WI38 (cell line): ENCODE data around the gene MEI4.

Source experiments
- H3K4me3 ChIP-seq: 2 replicates; pipeline ENCODE4 v1.5.1; 2011; ENCODE audit warnings: low read depth, mild to moderate bottlenecking, control low read depth, low read length
- TF ChIP-seq, protein P1 (sequence below): IDR thresholded peaks from 2 replicates; pipeline ENCODE4 v1.5.1; 2012; ENCODE audit warnings: low read depth, mild to moderate bottlenecking, control low read depth, low read length

The MEI4 gene

DNA sequence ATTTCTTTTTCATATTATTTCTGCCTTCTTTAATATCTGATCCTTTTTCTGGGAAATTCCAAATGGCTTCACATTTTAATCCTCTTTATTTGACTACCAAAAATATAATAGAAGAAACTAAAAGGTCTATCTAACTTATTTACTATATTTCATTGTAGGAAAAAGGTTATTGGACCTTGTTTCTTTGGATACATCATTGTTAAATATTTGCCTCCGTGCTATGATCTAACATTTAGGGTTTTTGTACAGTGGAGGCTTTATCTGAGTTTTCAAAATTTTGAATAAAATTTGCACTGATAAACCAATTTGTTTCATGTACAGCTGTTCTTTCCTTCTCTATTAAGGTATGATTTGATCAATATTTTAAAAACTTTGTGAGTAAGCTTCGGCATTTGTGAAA, 109.5 kb downstream of the MEI4 start:
- TF ChIP-seq, protein P1, sequence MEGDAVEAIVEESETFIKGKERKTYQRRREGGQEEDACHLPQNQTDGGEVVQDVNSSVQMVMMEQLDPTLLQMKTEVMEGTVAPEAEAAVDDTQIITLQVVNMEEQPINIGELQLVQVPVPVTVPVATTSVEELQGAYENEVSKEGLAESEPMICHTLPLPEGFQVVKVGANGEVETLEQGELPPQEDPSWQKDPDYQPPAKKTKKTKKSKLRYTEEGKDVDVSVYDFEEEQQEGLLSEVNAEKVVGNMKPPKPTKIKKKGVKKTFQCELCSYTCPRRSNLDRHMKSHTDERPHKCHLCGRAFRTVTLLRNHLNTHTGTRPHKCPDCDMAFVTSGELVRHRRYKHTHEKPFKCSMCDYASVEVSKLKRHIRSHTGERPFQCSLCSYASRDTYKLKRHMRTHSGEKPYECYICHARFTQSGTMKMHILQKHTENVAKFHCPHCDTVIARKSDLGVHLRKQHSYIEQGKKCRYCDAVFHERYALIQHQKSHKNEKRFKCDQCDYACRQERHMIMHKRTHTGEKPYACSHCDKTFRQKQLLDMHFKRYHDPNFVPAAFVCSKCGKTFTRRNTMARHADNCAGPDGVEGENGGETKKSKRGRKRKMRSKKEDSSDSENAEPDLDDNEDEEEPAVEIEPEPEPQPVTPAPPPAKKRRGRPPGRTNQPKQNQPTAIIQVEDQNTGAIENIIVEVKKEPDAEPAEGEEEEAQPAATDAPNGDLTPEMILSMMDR = no peak
- no peak overlapping the region for H3K4me3 ChIP-seq

GRCh38 chr6:77763124-77763523, 110.3 kb downstream of the MEI4 start:
- TF ChIP-seq, protein P1 = no peak
- H3K4me3 ChIP-seq = no peak overlapping the region

- TF ChIP-seq, protein P1 = no peak
- no peak overlapping the region for H3K4me3 ChIP-seq
Measured at GRCh38 chr6:77764364-77764763, 111.5 kb downstream of the MEI4 start.

- TF ChIP-seq, protein P1 = no peak
- H3K4me3 ChIP-seq = no peak overlapping the region
Measured at GRCh38 chr6:77773157-77773822, 120.5 kb downstream of the MEI4 start.

- H3K4me3 ChIP-seq = no peak overlapping the region
- TF ChIP-seq, protein P1 = no peak
Measured at GRCh38 chr6:77774457-77774856, 121.6 kb downstream of the MEI4 start.

- TF ChIP-seq, protein P1 = no peak
Measured at GRCh38 chr6:77776441-77776840, 123.6 kb downstream of the MEI4 start.

GRCh38 chr6:77778527-77778926, 125.7 kb downstream of the MEI4 start:
- H3K4me3 ChIP-seq = no peak overlapping the region
- TF ChIP-seq, protein P1 = no peak

More at GRCh38 chr6:77776441-77776840, 123.6 kb downstream of the MEI4 start:
- no peak overlapping the region for H3K4me3 ChIP-seq
